Measurements from ENCODE around the gene SERINC5.

SERINC5 gene

GRCh38 chr5:80077051-80077714 is 178.7 kb downstream of the SERINC5 start:
- no peak overlapping the region for H3K27ac ChIP-seq
- TF ChIP-seq, protein P1, sequence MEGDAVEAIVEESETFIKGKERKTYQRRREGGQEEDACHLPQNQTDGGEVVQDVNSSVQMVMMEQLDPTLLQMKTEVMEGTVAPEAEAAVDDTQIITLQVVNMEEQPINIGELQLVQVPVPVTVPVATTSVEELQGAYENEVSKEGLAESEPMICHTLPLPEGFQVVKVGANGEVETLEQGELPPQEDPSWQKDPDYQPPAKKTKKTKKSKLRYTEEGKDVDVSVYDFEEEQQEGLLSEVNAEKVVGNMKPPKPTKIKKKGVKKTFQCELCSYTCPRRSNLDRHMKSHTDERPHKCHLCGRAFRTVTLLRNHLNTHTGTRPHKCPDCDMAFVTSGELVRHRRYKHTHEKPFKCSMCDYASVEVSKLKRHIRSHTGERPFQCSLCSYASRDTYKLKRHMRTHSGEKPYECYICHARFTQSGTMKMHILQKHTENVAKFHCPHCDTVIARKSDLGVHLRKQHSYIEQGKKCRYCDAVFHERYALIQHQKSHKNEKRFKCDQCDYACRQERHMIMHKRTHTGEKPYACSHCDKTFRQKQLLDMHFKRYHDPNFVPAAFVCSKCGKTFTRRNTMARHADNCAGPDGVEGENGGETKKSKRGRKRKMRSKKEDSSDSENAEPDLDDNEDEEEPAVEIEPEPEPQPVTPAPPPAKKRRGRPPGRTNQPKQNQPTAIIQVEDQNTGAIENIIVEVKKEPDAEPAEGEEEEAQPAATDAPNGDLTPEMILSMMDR (IDR thresholded peaks at IDR 0.05), result no peak
- TF ChIP-seq ZFX (IDR thresholded peaks at IDR 0.05; ENCODE audit: borderline replicate concordance), result no peak

- TF ChIP-seq, protein P1 (IDR thresholded peaks at IDR 0.05), result no peak
- TF ChIP-seq ZFX (IDR thresholded peaks at IDR 0.05; ENCODE audit: borderline replicate concordance), result no peak
- no peak overlapping the region for H3K27ac ChIP-seq
Measured at GRCh38 chr5:80076131-80077050, 179.5 kb downstream of the SERINC5 start.

DNA sequence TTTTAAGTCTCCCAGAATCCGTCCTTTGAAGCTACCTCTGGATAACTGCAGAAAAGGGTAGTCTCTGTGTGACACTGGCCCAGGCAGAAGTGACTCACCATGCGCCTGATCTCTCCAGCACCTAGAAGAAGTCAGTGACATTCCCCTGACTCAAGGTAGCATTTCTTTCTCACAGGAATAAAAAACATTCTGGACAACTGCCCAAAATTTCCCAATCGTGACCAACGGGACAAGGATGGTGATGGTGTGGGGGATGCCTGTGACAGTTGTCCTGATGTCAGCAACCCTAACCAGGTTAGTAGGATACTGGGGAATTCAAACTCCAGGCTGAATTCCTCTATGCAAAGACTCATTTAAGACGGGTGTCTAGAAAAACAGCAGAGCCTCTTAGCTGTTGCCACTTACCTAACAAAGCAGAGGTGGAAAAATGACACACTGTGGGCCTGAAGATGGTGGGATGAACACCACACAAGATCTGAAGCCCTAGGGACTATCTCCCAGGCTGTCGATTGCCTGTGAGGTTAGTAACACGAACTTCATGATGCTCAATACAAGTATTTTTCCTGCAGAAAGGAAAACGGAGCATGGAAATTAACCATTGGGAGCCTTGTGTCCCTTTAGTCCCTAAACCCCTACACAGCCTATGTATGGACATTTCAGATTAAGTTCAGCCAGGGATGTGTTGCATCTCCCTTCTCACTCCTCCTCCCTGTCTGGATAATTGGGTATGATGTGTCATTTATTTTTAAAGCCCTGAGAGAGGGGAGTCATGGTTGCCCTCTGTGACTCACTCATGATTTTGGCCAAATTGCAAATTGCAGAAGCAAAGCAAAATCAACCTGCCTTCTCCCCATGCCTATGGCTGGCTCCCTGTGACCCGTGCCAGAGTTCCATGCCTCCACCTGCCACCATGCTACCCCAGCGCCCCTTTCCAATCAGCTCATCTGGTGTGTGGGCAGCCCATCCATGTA is 183.5 kb downstream of the SERINC5 start:
- no peak for TF ChIP-seq ZFX (IDR thresholded peaks at IDR 0.05; ENCODE audit: borderline replicate concordance)
- TF ChIP-seq, protein P1 (IDR thresholded peaks at IDR 0.05), result no peak
- H3K27ac ChIP-seq, result no peak overlapping the region

GRCh38 chr5:80071510-80072021 is 184.3 kb downstream of the SERINC5 start:
- H3K27ac ChIP-seq, result no peak overlapping the region
- TF ChIP-seq, protein P1 (IDR thresholded peaks at IDR 0.05), result no peak
- no peak for TF ChIP-seq ZFX (IDR thresholded peaks at IDR 0.05; ENCODE audit: borderline replicate concordance)

DNA sequence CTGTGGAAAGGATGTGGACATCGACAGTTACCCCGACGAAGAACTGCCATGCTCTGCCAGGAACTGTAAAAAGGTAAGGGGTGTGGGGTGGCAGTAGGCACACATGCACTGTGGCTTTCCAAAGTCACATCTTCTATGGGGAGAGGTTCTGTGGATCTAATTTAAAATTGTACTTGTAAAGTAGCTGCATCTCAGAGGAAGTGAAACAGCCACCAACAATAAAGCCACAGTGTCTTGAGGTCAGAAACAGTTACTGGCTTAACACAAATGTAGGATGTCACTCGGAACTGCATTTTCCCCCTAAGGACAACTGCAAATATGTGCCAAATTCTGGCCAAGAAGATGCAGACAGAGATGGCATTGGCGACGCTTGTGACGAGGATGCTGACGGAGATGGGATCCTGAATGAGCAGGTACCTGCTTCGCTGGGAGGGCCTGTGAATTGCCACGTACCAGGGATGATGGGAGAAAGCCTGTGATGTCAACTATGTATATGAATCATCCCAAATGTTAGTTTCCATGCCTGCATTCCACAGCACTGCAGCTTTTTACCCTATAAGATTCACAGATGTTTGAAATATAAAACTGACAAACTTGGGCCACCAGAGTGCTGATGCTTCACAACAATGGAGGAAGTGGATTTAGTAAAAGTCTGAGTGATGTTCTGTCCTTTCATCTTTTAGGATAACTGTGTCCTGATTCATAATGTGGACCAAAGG is 185.4 kb downstream of the SERINC5 start:
- TF ChIP-seq, protein P1 (IDR thresholded peaks at IDR 0.05), result no peak
- TF ChIP-seq ZFX (IDR thresholded peaks at IDR 0.05; ENCODE audit: borderline replicate concordance), result no peak
- no peak overlapping the region for H3K27ac ChIP-seq

DNA sequence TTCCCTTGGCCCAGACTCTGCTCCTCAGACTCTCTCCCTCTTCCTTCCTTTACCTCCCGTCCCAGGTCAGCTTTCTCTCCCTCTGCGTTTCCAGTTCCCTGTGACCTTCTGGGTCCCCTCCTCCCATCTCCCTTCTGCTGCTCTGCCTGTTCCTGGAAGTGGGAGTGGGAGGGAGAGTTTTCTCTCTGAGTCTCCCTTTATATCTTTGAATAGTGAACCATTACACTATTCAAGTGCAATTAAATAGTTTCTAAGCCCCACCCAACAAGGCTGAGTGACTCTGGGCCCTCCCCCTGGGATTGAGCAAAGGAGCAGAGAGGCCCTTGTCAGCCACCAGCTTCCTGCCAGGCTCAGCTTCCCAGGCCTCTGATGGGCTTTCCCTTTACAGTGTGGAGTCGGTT is 185.9 kb downstream of the SERINC5 start:
- H3K27ac ChIP-seq, result no peak overlapping the region
- TF ChIP-seq, protein P1 (IDR thresholded peaks at IDR 0.05), result no peak
- TF ChIP-seq ZFX (IDR thresholded peaks at IDR 0.05; ENCODE audit: borderline replicate concordance), result no peak
